GM18861 (cell line): ENCODE results near the gene SMYD4.
"Not testable (repeated sequence)": the region's sequence is repeated elsewhere in the genome, so short reads cannot be mapped to it uniquely, and the experiment has no call there.

Experiments used
- ATAC-seq: cut with Tn5 transposase; IDR thresholded peaks from one replicate; pipeline ENCODE4 v1.9.1; 2021; ENCODE audit not compliant: unreplicated experiment

The SMYD4 gene

GRCh38 chr17:1759529-1759928, 70.2 kb downstream of the SMYD4 start:
- no peak for ATAC-seq

- ATAC-seq: no peak
Measured at GRCh38 chr17:1758807-1759206, 70.9 kb downstream of the SMYD4 start.

- no peak for ATAC-seq
Measured at GRCh38 chr17:1755827-1756262, 73.9 kb downstream of the SMYD4 start.

GRCh38 chr17:1755252-1755826, 74.4 kb downstream of the SMYD4 start:
- ATAC-seq: no peak

- ATAC-seq: no peak
Measured at GRCh38 chr17:1754430-1755112, 75.1 kb downstream of the SMYD4 start.

- ATAC-seq: no peak
Measured at GRCh38 chr17:1753767-1754429, 75.8 kb downstream of the SMYD4 start.

GRCh38 chr17:1752425-1753262, 77.1 kb downstream of the SMYD4 start:
- ATAC-seq: no peak

- ATAC-seq: no peak
Measured at GRCh38 chr17:1750628-1751027, 79.1 kb downstream of the SMYD4 start.

GRCh38 chr17:1746975-1747543, 82.6 kb downstream of the SMYD4 start:
- no peak for ATAC-seq

- no peak for ATAC-seq
Measured at GRCh38 chr17:1745513-1746020, 84.1 kb downstream of the SMYD4 start.

- ATAC-seq: no peak
Measured at GRCh38 chr17:1744551-1745512, 84.9 kb downstream of the SMYD4 start.

- ATAC-seq: no peak
Measured at GRCh38 chr17:1743088-1743439, 86.6 kb downstream of the SMYD4 start.

- no peak for ATAC-seq
Measured at GRCh38 chr17:1742371-1743087, 87.2 kb downstream of the SMYD4 start, which contains the start of gene SERPINF2. SERPINF2 (plus strand) TSS chr17:1742871; CDS start chr17:1744996, 2,125 bp downstream.

- not testable (repeated sequence) for ATAC-seq
Measured at GRCh38 chr17:1741899-1742298, 87.8 kb downstream of the SMYD4 start.

GRCh38 chr17:1737531-1738291, 92.0 kb downstream of the SMYD4 start:
- no peak for ATAC-seq

- no peak for ATAC-seq
Measured at GRCh38 chr17:1736348-1737281, 93.1 kb downstream of the SMYD4 start.

- no peak for ATAC-seq
Measured at GRCh38 chr17:1735834-1736347, 93.8 kb downstream of the SMYD4 start.
